Caco-2 (cell line): ENCODE results near the gene LDLRAD1. TPM values are rescaled to one million over a fixed set of nuclear protein-coding genes. Genes with fewer than 3 reads are reported as not detected.

ENCODE experiments used
- BruUV-seq: library from RNA; stranded (reverse); fragments of 400-500 nt; replicated peaks from 2 replicates; lab custom pipeline; 2021; lab: Mats Ljungman, UMichigan
- CTCF ChIA-PET: fragments of 300-600 bp; sonication (Branson Sonifier 250); formaldehyde crosslinking; loops from one replicate; lab custom pipeline; 2022; ENCODE audit warnings: antibody characterized with exemption; lab: Charles Lee
- POLR2A ChIA-PET: fragments of 300-600 bp; sonication (Branson Sonifier 250); formaldehyde crosslinking; loops from one replicate; lab custom pipeline; 2022; ENCODE audit warnings: antibody characterized with exemption; lab: Charles Lee
- DNase-seq, 2 experiments: peaks; one replicate each; pipeline versions ENCODE4 v3.0.0 to v3.0.0-alpha.2; 2020 to 2022
- H3K27me3 ChIP-seq: replicated peaks from 2 replicates; pipeline ENCODE4 v1.6.0; 2011; ENCODE audit warnings: low read length; ENCODE audit not compliant: control insufficient read depth, insufficient read depth
- H3K36me3 ChIP-seq: 2 replicates; pipeline ENCODE4 v1.5.1; 2011; ENCODE audit warnings: low read length; ENCODE audit not compliant: control insufficient read depth, insufficient read depth
- H3K4me1 ChIP-seq: fragments of 250-450 bp; sonication (Bioruptor Pico); 2 replicates; pipeline ENCODE4 v1.5.1; 2020; ENCODE audit warnings: mild to moderate bottlenecking
- H3K4me3 ChIP-seq: 2 replicates; pipeline ENCODE4 v1.5.1; 2011; ENCODE audit warnings: low read depth, mild to moderate bottlenecking, control low read depth, low read length
- H3K9me3 ChIP-seq: fragments of 250-450 bp; sonication (Bioruptor Pico); 2 replicates; pipeline ENCODE4 v1.5.1; 2020; ENCODE audit warnings: mild to moderate bottlenecking, moderate library complexity
- H3K27ac Mint-ChIP-seq: one replicate; pipeline ENCODE4 v1.8.0; 2022; ENCODE audit warnings: mixed read lengths; ENCODE audit not compliant: unreplicated experiment
- H3K27me3 Mint-ChIP-seq: one replicate; pipeline ENCODE4 v1.8.0; 2022; ENCODE audit warnings: mixed read lengths; ENCODE audit not compliant: insufficient read depth, unreplicated experiment
- H3K36me3 Mint-ChIP-seq: one replicate; pipeline ENCODE4 v1.8.0; 2022; ENCODE audit warnings: mild to moderate bottlenecking, mixed read lengths; ENCODE audit not compliant: insufficient read depth, unreplicated experiment
- H3K4me1 Mint-ChIP-seq: one replicate; pipeline ENCODE4 v1.8.0; 2022; ENCODE audit warnings: low read depth, mixed read lengths; ENCODE audit not compliant: unreplicated experiment
- H3K4me3 Mint-ChIP-seq: one replicate; pipeline ENCODE4 v1.8.0; 2022; ENCODE audit warnings: mild to moderate bottlenecking, moderate library complexity, mixed read lengths; ENCODE audit not compliant: unreplicated experiment
- H3K9me3 Mint-ChIP-seq: one replicate; pipeline ENCODE4 v1.8.0; 2022; ENCODE audit warnings: mixed read lengths; ENCODE audit not compliant: unreplicated experiment
- CTCF ChIP-seq, 2 experiments: fragments of 200-600 bp in 1 of 2; IDR thresholded peaks; 1 replicate in 1 of 2; 2 replicates in 1 of 2; pipeline versions ENCODE4 v1.5.1 to v1.8.0; 2011 to 2022; ENCODE audit warnings: antibody characterized with exemption in 1 of 2, control low read depth in 1 of 2, inconsistent platforms in 1 of 2, low read depth in 1 of 2, low read length in 1 of 2, mild to moderate bottlenecking in 1 of 2, moderate library complexity in 1 of 2; ENCODE audit not compliant: insufficient read depth in 1 of 2, severe bottlenecking in 1 of 2, unreplicated experiment in 1 of 2
- intact Hi-C: fragments of 100-400 bp; cut with micrococcal nuclease; formaldehyde crosslinking; loops from one replicate; pipeline ENCODE4 v1.10.0; 2022; ENCODE audit not compliant: unreplicated experiment
- total RNA-seq: library from RNA; stranded (reverse); gene quantifications from 2 replicates; pipeline ENCODE4 v1.2.3, GENCODE V29; 2022

The LDLRAD1 gene
- total RNA-seq, 1 experiment from 2014 or later, result not detected

GRCh38 chr1:54011316-54012007 lies 6.5 kb downstream of the LDLRAD1 start:
- intact Hi-C loops, result no loop called here
- no peaks in the 10 kb centered on the region for H3K27me3 Mint-ChIP-seq
- no peak for TF ChIP-seq CTCF (IDR thresholded peaks at IDR 0.05; ENCODE audit: insufficient read depth in 1 of 2, low read depth in 1 of 2, low read length in 1 of 2, severe bottlenecking in 1 of 2, unreplicated experiment in 1 of 2)
- no peaks in the 10 kb centered on the region for H3K9me3 Mint-ChIP-seq
- Histone ChIP-seq H3K4me3 (no peak overlapping the region), H3K36me3 (no peaks in the 10 kb centered on the region), H3K27me3 (no peaks in the 10 kb centered on the region), H3K9me3 (no peaks in the 10 kb centered on the region), H3K4me1 (peaks cover 9% of the 10 kb centered on the region)
- no peak overlapping the region for H3K4me3 Mint-ChIP-seq
- no peak for DNase-seq
- peaks cover 14% of the 10 kb centered on the region for H3K4me1 Mint-ChIP-seq
- ChIA-PET CTCF (no interaction called here), POLR2A (no interaction called here)
- no peaks in the 10 kb centered on the region for H3K36me3 Mint-ChIP-seq
- H3K27ac Mint-ChIP-seq, result no peak overlapping the region
- no TSS peak for BruUV-seq

GRCh38 chr1:54010415-54011117 lies 7.4 kb downstream of the LDLRAD1 start:
- Mint-ChIP-seq H3K36me3 (no peaks in the 10 kb centered on the region), H3K9me3 (no peaks in the 10 kb centered on the region), H3K27me3 (no peaks in the 10 kb centered on the region), H3K4me3 (no peak overlapping the region), H3K4me1 (peaks cover 8% of the 10 kb centered on the region), H3K27ac (no peak overlapping the region)
- Histone ChIP-seq H3K27me3 (no peaks in the 10 kb centered on the region), H3K36me3 (no peaks in the 10 kb centered on the region), H3K4me1 (peaks cover 4% of the 10 kb centered on the region; the same call in 1 of the 2 replicates), H3K9me3 (no peaks in the 10 kb centered on the region), H3K4me3 (no peak overlapping the region)
- CTCF ChIA-PET, result no interaction called here
- POLR2A ChIA-PET, result no interaction called here
- no peak for DNase-seq
- no peak for TF ChIP-seq CTCF (IDR thresholded peaks at IDR 0.05; ENCODE audit: insufficient read depth in 1 of 2, low read depth in 1 of 2, low read length in 1 of 2, severe bottlenecking in 1 of 2, unreplicated experiment in 1 of 2)
- intact Hi-C loops, result no loop called here
- no TSS peak for BruUV-seq

- ChIA-PET POLR2A (no interaction called here), CTCF (no interaction called here)
- intact Hi-C loops, result no loop called here
- Mint-ChIP-seq H3K27me3 (no peaks in the 10 kb centered on the region), H3K27ac (no peak overlapping the region), H3K4me1 (peaks cover 8% of the 10 kb centered on the region), H3K9me3 (no peaks in the 10 kb centered on the region), H3K4me3 (no peak overlapping the region), H3K36me3 (no peaks in the 10 kb centered on the region)
- no peaks in the 10 kb centered on the region for H3K27me3 ChIP-seq
- TF ChIP-seq CTCF (IDR thresholded peaks at IDR 0.05; ENCODE audit: insufficient read depth in 1 of 2, low read depth in 1 of 2, low read length in 1 of 2, severe bottlenecking in 1 of 2, unreplicated experiment in 1 of 2), result no peak
- H3K4me3 ChIP-seq, result no peak overlapping the region
- no TSS peak for BruUV-seq
- H3K4me1 ChIP-seq, result peaks cover 4% of the 10 kb centered on the region; the same call in 1 of the 2 replicates
- H3K36me3 ChIP-seq, result no peaks in the 10 kb centered on the region
- no peaks in the 10 kb centered on the region for H3K9me3 ChIP-seq
- DNase-seq, result no peak
These were observed 8.6 kb downstream of the LDLRAD1 start for GRCh38 chr1:54009406-54009805.
